GM12865 (cell line): ENCODE data around the gene ABAT.
A peak's percentile ranks its signal among the peaks of the same experiment; 100 is the strongest.

Experiments used
- DNase-seq: peaks from one replicate; pipeline ENCODE4 v3.0.0; 2010; ENCODE audit warnings: low read depth
- H3K4me3 ChIP-seq: 2 replicates; pipeline ENCODE4 v1.5.1; 2011; ENCODE audit warnings: mild to moderate bottlenecking, low read depth, low read length, control low read depth
- TF ChIP-seq, protein P1 (sequence below): IDR thresholded peaks from 2 replicates; pipeline ENCODE4 v1.5.1; 2011; ENCODE audit warnings: low read length, control low read depth, low read depth, inconsistent platforms; ENCODE audit not compliant: insufficient read depth; ENCODE audit errors: missing control alignments

The ABAT gene

DNA sequence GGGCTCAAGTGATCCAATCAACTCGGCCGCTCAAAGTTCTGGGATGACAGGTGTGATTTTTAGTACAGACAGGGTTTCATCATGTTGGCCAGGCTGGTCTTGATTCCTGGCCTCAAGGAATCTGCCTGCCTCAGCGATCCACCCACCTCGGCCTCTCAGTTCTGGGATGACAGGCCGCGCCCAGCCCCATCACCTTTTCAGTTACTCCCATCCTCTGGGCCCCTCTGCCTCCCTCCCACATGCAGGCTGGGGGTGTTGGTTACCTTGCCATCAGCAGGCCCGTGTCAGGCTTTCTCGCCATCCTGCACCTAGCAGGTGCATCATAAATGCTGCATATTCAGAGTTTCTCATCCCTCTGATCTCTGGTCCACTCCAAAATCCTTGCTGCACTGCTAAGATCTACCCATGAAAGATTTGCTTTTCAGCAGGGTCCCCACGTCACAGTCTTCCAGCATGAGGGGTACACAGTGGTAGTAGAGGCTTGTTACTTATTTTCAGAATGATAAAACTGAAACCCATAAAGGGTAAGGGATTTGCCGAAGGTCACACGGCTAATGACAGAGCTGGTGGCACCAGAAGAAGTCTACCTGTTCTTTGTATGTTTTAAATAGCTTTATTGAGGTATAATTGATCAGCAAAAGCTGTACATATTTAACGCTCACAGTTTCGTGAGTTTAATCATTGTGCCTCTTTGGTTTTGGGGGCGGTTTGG lies 139.8 kb downstream of the ABAT start:
- H3K4me3 ChIP-seq: no peak overlapping the region
- TF ChIP-seq, protein P1, sequence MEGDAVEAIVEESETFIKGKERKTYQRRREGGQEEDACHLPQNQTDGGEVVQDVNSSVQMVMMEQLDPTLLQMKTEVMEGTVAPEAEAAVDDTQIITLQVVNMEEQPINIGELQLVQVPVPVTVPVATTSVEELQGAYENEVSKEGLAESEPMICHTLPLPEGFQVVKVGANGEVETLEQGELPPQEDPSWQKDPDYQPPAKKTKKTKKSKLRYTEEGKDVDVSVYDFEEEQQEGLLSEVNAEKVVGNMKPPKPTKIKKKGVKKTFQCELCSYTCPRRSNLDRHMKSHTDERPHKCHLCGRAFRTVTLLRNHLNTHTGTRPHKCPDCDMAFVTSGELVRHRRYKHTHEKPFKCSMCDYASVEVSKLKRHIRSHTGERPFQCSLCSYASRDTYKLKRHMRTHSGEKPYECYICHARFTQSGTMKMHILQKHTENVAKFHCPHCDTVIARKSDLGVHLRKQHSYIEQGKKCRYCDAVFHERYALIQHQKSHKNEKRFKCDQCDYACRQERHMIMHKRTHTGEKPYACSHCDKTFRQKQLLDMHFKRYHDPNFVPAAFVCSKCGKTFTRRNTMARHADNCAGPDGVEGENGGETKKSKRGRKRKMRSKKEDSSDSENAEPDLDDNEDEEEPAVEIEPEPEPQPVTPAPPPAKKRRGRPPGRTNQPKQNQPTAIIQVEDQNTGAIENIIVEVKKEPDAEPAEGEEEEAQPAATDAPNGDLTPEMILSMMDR: no peak
- no peak for DNase-seq

DNA sequence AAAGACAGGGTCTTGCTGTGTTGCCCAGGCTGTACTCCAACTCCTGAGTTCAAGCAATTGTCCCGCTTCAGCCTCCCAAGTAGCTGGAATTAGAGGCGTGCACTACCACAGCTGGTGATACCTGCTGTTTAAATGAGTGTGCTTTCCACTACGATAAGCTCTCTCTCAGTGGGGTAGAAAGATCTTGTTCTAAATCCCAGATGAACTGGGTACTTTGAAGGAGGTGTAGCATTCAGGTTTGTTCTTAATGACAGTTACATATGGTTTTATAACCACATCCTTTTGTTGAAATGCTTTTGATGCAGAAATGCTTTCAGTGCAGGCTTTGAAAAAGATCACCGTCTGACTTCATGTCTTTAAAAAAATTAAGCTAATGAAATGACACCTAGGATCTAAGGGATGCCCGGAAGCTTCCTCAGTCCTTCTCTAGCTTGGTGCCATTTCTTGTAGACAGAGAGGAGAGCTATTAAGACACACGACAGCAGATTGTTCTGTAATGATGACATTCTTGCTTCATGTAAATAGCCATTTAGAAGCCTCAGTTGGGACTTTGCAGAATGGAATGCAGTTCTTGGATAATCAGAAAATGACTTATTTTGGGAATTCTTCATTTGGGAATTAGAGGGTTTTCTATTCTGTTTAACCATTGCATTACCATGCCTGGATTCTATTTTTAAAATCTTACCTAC lies 142.7 kb downstream of the ABAT start:
- no peak overlapping the region for H3K4me3 ChIP-seq
- TF ChIP-seq, protein P1: no peak
- DNase-seq: no peak

DNA sequence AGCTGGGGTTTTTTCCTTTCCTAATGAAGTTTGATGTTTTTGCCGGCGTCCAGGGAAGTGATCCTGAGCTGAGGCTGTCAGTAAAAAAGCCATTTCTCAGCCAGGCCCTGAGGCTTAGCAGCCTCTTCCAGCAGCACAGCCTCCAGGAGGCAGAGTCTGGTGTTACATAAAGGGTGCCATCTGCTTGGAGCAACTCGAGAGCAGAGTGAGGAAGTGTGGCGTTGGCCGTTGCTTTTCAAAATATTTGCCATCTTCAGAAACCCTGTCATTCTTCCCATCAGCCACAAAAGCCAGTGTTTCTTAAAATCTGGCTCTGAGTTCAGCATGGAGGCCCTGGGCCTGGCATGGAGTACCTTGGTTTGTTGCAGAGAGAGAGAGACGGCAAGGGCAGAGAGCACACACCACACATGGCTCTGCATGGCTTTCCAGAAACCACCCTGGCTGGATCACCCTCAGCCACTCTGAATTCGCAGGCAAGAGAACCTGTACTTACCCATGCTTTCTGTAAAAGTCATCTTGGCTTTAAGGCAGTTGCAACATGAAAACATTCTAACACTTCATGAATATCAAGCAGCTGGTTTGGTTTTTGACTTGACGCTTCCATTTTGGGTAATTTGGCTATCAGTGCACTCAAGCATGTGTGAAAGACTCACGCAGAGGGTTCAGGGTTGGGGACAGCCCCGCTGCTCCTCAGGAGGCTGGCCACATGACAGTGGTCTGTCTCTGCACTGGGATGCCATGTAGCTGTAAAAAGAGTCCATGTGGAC lies 144.3 kb downstream of the ABAT start:
- DNase-seq: peak; percentile 67
- no peak overlapping the region for H3K4me3 ChIP-seq
- TF ChIP-seq, protein P1: no peak

DNA sequence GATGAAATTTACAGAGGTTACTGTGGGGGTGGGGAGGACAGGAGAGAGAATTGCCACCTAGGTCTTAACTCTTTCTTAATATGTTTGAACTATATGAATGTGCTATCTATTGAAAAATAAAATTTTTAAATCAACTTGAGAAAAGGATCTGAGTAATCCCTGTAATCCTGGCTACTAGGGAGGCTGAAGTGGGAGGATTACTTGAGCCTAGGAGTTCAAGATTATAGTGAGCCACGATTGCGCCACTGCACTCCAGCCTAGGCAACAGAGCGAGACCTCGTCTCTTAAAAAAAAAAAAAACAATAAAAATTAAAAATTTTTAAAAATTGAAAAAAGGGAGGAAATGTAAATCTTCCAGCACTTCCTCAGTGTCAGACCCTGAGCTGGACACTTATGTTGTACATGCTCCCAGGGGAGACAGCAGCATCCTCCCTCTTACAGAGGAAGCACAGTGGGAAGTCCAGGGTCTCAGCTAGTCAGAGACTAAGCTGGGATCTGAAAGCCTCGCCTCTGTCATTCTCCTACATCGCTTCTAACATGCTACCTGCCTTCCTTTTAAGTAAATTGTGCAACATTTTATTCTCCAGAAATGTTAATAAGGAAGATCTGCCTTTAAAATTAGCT lies 145.1 kb downstream of the ABAT start:
- DNase-seq: no peak
- TF ChIP-seq, protein P1: no peak
- H3K4me3 ChIP-seq: no peak overlapping the region

DNA sequence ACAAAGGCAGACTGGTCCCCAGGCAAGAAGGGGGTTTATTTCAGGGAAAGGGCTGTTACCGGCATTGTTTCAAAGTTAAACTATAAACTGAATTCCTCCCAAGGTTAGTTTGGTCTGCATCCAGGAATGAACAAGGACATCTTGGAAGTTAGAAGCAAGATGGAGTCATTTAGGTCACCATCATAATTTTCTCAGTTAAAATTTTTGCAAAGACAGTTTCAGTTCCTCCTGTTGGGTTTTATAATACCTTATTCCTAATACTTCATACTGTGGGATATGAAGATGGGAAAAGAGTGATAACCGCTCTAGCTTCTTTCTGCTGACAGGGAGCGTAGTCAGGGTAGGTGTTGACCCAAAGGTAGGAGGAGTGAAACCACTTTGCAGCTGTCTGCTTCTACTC lies 148.0 kb downstream of the ABAT start:
- TF ChIP-seq, protein P1: no peak
- DNase-seq: no peak
- no peak overlapping the region for H3K4me3 ChIP-seq

DNA sequence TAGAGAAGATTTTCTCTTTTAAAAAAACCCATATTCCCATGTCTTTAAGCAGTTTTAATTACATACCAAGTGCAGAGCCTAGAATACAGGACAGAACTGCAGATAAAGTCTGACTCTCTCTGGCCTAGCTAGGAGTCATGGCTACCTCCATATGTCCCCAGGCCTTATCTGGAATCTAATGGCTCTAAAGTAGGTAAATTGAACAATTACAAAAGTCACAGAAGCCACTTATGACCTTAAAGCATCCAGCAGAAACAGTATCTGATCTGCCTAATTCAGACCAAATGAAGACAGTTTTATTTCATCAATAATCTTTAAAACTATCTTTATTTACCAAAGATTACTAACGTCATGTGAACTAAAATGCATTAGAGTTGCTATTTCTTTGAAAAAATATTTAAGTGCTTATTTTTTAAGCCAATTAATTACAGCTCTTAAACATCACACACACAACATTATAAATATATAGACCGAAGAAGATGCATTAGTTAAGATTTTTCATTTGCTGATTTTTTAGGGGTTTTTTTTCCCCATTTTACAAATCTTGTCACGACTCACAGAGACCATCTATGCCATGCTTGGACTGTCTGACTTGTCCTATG lies 152.0 kb downstream of the ABAT start:
- H3K4me3 ChIP-seq: no peak overlapping the region
- TF ChIP-seq, protein P1: no peak
- DNase-seq: no peak
